ENCODE results near the gene SRRM4. TPM values are rescaled to one million over a fixed set of nuclear protein-coding genes. Genes with fewer than 3 reads are reported as not detected.
A peak's percentile ranks its signal among the peaks of the same experiment; 100 is the strongest.

Gene SRRM4
- total and polyA plus RNA-seq, 12 donors: 0.06 to 0.49 (median 0.29) TPM

- 77 to 78% methylated on average over 4 of the region's 4 CpGs for WGBS, 2 donors
- H3K4me1 ChIP-seq: peaks cover 0 to 49% (median 25%) of the 10 kb centered on the region in 9 donors
- TF ChIP-seq CTCF (IDR thresholded peaks at IDR 0.05): no peak
- H3K27me3 ChIP-seq: peaks cover 0 to 13% (median 0%) of the 10 kb centered on the region in 7 donors
- H3K36me3 ChIP-seq: no peaks in the 10 kb centered on the region
- peak overlapping the region; percentile 27 to 99 (median 86) for H3K27ac ChIP-seq
- intact Hi-C loops (cut with DNase I): loop anchor here in 2 of 10 donors (5.0 to 10.0 kb wide), 3 partner anchors 62 to 70 kb away; no protein-coding TSS in a partner anchor
- ATAC-seq (no peak), DNase-seq (no peak)
- peak overlapping the region in 2 of 10 donors; percentile 53 to 61 for H3K4me3 ChIP-seq
- no peaks in the 10 kb centered on the region for H3K9me3 ChIP-seq
These were observed 195.7 kb downstream of the SRRM4 start for GRCh38 chr12:119177056-119177325.

GRCh38 chr12:119177724-119178380, 196.5 kb downstream of the SRRM4 start:
- Histone ChIP-seq H3K4me1 (peaks cover 0 to 49% (median 26%) of the 10 kb centered on the region in 9 donors), H3K27me3 (peaks cover 0 to 13% (median 0%) of the 10 kb centered on the region in 7 donors), H3K36me3 (no peaks in the 10 kb centered on the region), H3K27ac (peak overlapping the region; percentile 36 to 99 (median 86)), H3K4me3 (peak overlapping the region in 5 of 10 donors; percentile 70 to 89 (median 82)), H3K9me3 (no peaks in the 10 kb centered on the region)
- no peak for TF ChIP-seq CTCF (IDR thresholded peaks at IDR 0.05)
- 88 to 90% methylated on average over 15 of the region's 15 CpGs for WGBS, 2 donors
- intact Hi-C loops (cut with DNase I): loop anchor here in 2 of 10 donors (1.0 to 10.0 kb wide), 4 partner anchors 30 to 69 kb away; no protein-coding TSS in a partner anchor
- DNase-seq (no peak), ATAC-seq (no peak)

- Histone ChIP-seq H3K27ac (peak within 1 kb of the TSS; percentile 87 to 99 (median 94)), H3K4me1 (peaks cover 0 to 55% (median 30%) of the 10 kb centered on the region in 9 donors), H3K36me3 (no peaks in the 10 kb centered on the region), H3K4me3 (peak within 1 kb of the TSS; percentile 58 to 89 (median 72)), H3K27me3 (peaks cover 0 to 13% (median 0%) of the 10 kb centered on the region in 7 donors), H3K9me3 (no peaks in the 10 kb centered on the region)
- DNase-seq: peak; percentile 92 to 95
- intact Hi-C loops (cut with DNase I): loop anchor here in 2 of 10 donors (1.0 to 10.0 kb wide), 4 partner anchors 30 to 69 kb away; no protein-coding TSS in a partner anchor
- no peak for TF ChIP-seq CTCF (IDR thresholded peaks at IDR 0.05)
- peak; percentile 88 to 96 (median 91) for ATAC-seq
- 2 to 3% methylated on average over 33 of the region's 33 CpGs for whole genome bisulfite sequencing, 2 donors
These were observed 197.4 kb downstream of the SRRM4 start, which contains the start of gene HSPB8 for GRCh38 chr12:119178544-119179334. HSPB8 (plus strand) TSS chr12:119178931; CDS start chr12:119179313, 382 bp downstream.

GRCh38 chr12:119179335-119180021, 198.1 kb downstream of the SRRM4 start:
- TF ChIP-seq CTCF (IDR thresholded peaks at IDR 0.05): no peak
- Histone ChIP-seq H3K27ac (peak overlapping the region; percentile 87 to 99 (median 94)), H3K36me3 (no peaks in the 10 kb centered on the region), H3K4me3 (peak overlapping the region; percentile 58 to 89 (median 72)), H3K27me3 (peaks cover 0 to 13% (median 0%) of the 10 kb centered on the region in 7 donors), H3K4me1 (peaks cover 0 to 62% (median 36%) of the 10 kb centered on the region in 9 donors), H3K9me3 (no peaks in the 10 kb centered on the region)
- DNase-seq (peak in 1 of 2 donors; percentile 66), ATAC-seq (peak; percentile 4 to 51 (median 26))
- intact Hi-C loops (cut with DNase I): loop anchor here in 4 of 10 donors (5.0 to 10.0 kb wide), 6 partner anchors 62 to 195 kb away; no protein-coding TSS in a partner anchor
- 19 to 25% methylated on average over 18 of the region's 18 CpGs for WGBS, 2 donors

All from heart right ventricle (tissue), 16 donors.